ENCODE measurements around the gene OR6K3.

OR6K3 gene

DNA sequence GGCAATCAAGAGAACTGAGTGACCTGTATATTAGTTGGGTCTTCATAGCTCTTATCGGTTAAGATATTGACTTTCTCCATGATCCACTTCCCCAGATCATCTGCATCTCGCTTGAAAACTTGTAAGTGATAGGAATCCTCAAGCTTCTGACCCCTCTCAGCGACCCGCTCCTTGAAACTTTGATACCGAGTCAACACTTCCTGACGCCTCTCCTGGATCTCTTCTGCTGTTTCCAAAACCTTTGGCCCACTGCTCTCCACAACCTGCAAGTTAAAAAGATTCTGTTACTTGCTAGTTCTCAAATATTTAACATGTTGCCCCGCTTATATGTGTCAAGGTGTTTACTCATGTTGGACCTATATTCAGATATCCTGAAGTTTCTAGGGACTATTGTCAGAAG lies 35.4 kb downstream of the OR6K3 start:
- FAIRE-seq: no peak
- no peak for TF ChIP-seq POLR2AphosphoS5 (IDR thresholded peaks at IDR 0.05; ENCODE audit: low read depth, low read length)
- TF ChIP-seq POLR2A (IDR thresholded peaks at IDR 0.05; ENCODE audit: low read depth, low read length): no peak
- TF ChIP-seq TAF1 (IDR thresholded peaks at IDR 0.05; ENCODE audit: borderline replicate concordance, low read depth, low read length): no peak

DNA sequence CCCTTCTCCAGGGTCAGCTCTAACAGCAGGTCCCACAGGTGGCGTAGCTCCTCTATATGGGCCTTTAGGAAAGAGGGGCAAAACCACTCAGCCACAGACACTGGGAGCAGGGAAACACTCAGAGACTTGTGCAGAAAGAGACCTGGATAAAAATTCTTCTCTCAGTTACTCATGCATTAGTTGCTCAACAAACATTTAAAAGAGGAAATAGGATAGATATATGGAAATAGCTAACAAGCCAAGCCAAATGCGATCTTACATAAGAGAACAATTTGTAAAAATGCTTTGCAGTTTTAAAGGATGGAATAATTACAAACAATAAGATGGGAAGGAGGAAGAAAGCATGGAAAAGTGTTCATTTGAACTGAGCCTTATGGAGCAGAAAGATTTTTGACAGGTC lies 38.9 kb downstream of the OR6K3 start:
- FAIRE-seq (no peak), DNase-seq (ENCODE audit: insufficient read length) (no peak)
- TF ChIP-seq TAF1 (IDR thresholded peaks at IDR 0.05; ENCODE audit: borderline replicate concordance, low read depth, low read length) (no peak), POLR2AphosphoS5 (IDR thresholded peaks at IDR 0.05; ENCODE audit: low read depth, low read length) (no peak), POLR2A (IDR thresholded peaks at IDR 0.05; ENCODE audit: low read depth, low read length) (no peak)

More for the DNA sequence above, 35.4 kb downstream of the OR6K3 start:
- DNase-seq (ENCODE audit: insufficient read length): no peak

DNA sequence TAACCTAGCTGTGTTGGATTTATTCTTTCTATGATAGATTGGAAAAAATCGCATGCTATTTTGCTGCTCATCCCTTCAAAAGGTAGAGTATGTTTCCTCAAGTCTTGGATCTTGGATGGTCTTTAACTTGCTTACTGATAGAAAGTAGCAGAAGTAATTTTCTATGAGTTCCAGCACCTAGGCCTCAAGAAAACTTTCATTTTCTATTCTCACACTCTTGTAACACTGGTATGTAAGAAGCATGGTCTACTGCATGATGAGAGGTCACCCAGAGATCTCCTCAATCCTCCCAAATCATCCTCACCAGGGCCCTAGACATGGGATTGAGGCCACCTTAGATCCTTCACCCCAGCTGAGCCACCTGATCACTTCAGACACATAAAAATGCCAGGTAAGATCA lies 41.2 kb downstream of the OR6K3 start:
- TF ChIP-seq POLR2A (IDR thresholded peaks at IDR 0.05; ENCODE audit: low read depth, low read length): no peak
- TF ChIP-seq POLR2AphosphoS5 (IDR thresholded peaks at IDR 0.05; ENCODE audit: low read depth, low read length): no peak
- no peak for TF ChIP-seq TAF1 (IDR thresholded peaks at IDR 0.05; ENCODE audit: borderline replicate concordance, low read depth, low read length)
- DNase-seq (ENCODE audit: insufficient read length) (no peak), FAIRE-seq (no peak)

DNA sequence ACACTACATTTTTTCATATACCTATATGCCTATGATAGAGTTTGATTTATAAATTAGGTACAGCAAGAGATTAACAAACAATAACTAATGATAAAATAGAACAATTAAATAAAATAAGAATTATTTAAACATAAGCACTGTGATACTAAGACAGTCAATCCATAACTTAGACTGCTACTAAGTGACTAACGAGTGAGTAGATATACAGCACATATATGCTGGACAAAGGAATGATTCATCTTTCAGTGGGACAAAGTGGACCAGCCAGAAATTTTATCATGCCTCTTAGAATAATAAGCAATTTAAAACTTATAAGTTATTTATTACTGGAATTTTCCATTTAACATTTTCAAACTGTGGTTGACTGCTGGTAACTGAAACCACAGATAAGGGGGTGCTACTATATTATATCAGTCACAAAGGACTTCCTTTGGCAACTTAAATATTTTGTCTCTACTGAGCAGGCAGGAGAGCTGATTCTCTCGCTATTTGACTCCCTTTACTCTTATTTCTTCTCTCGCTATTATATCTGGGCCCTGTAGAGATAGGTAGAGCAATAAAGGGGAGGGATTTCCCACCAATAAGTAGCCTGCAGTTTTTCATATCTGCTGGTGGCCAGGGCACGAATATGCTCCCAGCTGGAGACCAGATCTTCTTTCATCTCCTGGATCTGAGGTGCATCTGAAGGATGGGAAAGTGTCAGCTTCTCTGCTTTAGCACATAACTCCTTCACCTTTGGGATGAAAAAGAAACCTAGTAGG lies 44.8 kb downstream of the OR6K3 start:
- TF ChIP-seq POLR2A (IDR thresholded peaks at IDR 0.05; ENCODE audit: low read depth, low read length) (no peak), TAF1 (IDR thresholded peaks at IDR 0.05; ENCODE audit: borderline replicate concordance, low read depth, low read length) (no peak), POLR2AphosphoS5 (IDR thresholded peaks at IDR 0.05; ENCODE audit: low read depth, low read length) (no peak)
- FAIRE-seq (no peak), DNase-seq (ENCODE audit: insufficient read length) (no peak)

DNA sequence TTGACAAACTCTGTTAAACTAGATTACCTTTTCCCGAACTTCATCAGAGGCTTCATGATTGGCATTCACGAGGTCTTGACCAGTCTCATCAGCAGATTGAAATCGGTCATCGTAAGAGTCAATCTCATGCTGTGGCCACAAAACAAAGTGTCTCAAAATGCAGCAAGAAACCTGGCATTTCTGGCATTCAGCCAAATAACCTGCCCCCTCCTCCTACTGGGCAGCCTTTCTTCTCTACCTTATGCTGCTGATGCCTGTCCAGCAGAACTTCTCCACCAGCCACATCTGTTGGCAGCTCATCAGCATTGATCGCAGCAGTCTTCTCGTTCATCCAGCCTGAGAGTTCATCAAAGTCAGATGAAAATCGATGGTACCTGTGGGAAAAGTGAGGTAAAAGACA lies 46.2 kb downstream of the OR6K3 start:
- DNase-seq (ENCODE audit: insufficient read length) (no peak), FAIRE-seq (no peak)
- TF ChIP-seq POLR2A (IDR thresholded peaks at IDR 0.05; ENCODE audit: low read depth, low read length) (no peak), TAF1 (IDR thresholded peaks at IDR 0.05; ENCODE audit: borderline replicate concordance, low read depth, low read length) (no peak), POLR2AphosphoS5 (IDR thresholded peaks at IDR 0.05; ENCODE audit: low read depth, low read length) (no peak)

All from GM12892 (cell line).